HFFc6 (cell line): ENCODE data around the gene NANS. TPM values are rescaled to one million over a fixed set of nuclear protein-coding genes. Genes with fewer than 3 reads are reported as not detected.

Experiments used
- DNase-seq: peaks from one replicate; pipeline ENCODE4 v3.0.0-alpha.2; 2018
- H3K27ac Mint-ChIP-seq: 2 replicates; pipeline ENCODE4 v1.8.0; 2020; ENCODE audit warnings: mild to moderate bottlenecking, mixed read lengths
- H3K27me3 Mint-ChIP-seq: 2 replicates; pipeline ENCODE4 v1.8.0; 2021; ENCODE audit warnings: mild to moderate bottlenecking, moderate library complexity, mixed read lengths; ENCODE audit not compliant: insufficient read depth
- H3K36me3 Mint-ChIP-seq: 2 replicates; pipeline ENCODE4 v1.8.0; 2021; ENCODE audit warnings: low read depth, mixed read lengths
- H3K4me1 Mint-ChIP-seq: 2 replicates; pipeline ENCODE4 v1.8.0; 2020; ENCODE audit warnings: low read depth, mixed read lengths
- H3K4me3 Mint-ChIP-seq: 2 replicates; pipeline ENCODE4 v1.8.0; 2020; ENCODE audit warnings: mild to moderate bottlenecking, moderate library complexity, mixed read lengths
- H3K9me3 Mint-ChIP-seq: 2 replicates; pipeline ENCODE4 v1.8.0; 2020; ENCODE audit warnings: mild to moderate bottlenecking, mixed read lengths
- CTCF ChIP-seq: fragments of 200-600 bp; sonication (generic); IDR thresholded peaks from 2 replicates; pipeline ENCODE4 v1.5.0; 2021; ENCODE audit warnings: antibody characterized with exemption, mild to moderate bottlenecking
- total RNA-seq, 6 experiments: library from RNA; stranded (reverse); fragmentation: NEBNext Ultra II Directional; extraction: Animal tissue kit (Norgen Biotek cat#: 25700); gene quantifications; 2 replicates in 1 of 6; 3 replicates in 5 of 6; pipeline ENCODE4 v1.2.3, GENCODE V29; 2021

Gene NANS
- total RNA-seq, 6 experiments from 2014 or later = 82.4 to 103 (median 101) TPM

GRCh38 chr9:98039607-98040017 lies 16.9 kb upstream of the NANS start:
- no peaks in the 10 kb centered on the region for H3K36me3 Mint-ChIP-seq
- TF ChIP-seq CTCF = no peak
- H3K4me3 Mint-ChIP-seq = peak overlapping the region; percentile 56
- 0 out of 2 replicates have a peak overlapping the region, but pooled peaks have one; percentile 11 for H3K27ac Mint-ChIP-seq
- no peaks in the 10 kb centered on the region for H3K9me3 Mint-ChIP-seq
- DNase-seq = peak; percentile 19
- H3K4me1 Mint-ChIP-seq = peaks cover 48% of the 10 kb centered on the region
- peaks cover 4% of the 10 kb centered on the region for H3K27me3 Mint-ChIP-seq

GRCh38 chr9:98040212-98040611 lies 16.3 kb upstream of the NANS start:
- H3K27me3 Mint-ChIP-seq = peaks cover 4% of the 10 kb centered on the region
- peaks cover 46% of the 10 kb centered on the region for H3K4me1 Mint-ChIP-seq
- no peaks in the 10 kb centered on the region for H3K9me3 Mint-ChIP-seq
- DNase-seq = no peak
- no peak overlapping the region for H3K4me3 Mint-ChIP-seq
- TF ChIP-seq CTCF = no peak
- no peak overlapping the region for H3K27ac Mint-ChIP-seq
- H3K36me3 Mint-ChIP-seq = no peaks in the 10 kb centered on the region

GRCh38 chr9:98043915-98044314 lies 12.6 kb upstream of the NANS start:
- no peaks in the 10 kb centered on the region for H3K36me3 Mint-ChIP-seq
- H3K4me1 Mint-ChIP-seq = peaks cover 22% of the 10 kb centered on the region
- TF ChIP-seq CTCF = no peak
- no peak overlapping the region for H3K27ac Mint-ChIP-seq
- DNase-seq = no peak
- H3K4me3 Mint-ChIP-seq = no peak overlapping the region
- no peaks in the 10 kb centered on the region for H3K9me3 Mint-ChIP-seq
- H3K27me3 Mint-ChIP-seq = no peaks in the 10 kb centered on the region; the same call in 1 of the 2 replicates

GRCh38 chr9:98045234-98046179 lies 11.0 kb upstream of the NANS start:
- Mint-ChIP-seq H3K9me3 (no peaks in the 10 kb centered on the region), H3K4me1 (peaks cover 7% of the 10 kb centered on the region), H3K27ac (no peak overlapping the region), H3K27me3 (no peaks in the 10 kb centered on the region), H3K4me3 (no peak overlapping the region; the same call in 1 of the 2 replicates), H3K36me3 (no peaks in the 10 kb centered on the region)
- peak; percentile 13; the same call in 1 of the 2 replicates for TF ChIP-seq CTCF
- DNase-seq = no peak

- Mint-ChIP-seq H3K4me1 (peaks cover 7% of the 10 kb centered on the region), H3K4me3 (no peak overlapping the region)
Measured at GRCh38 chr9:98046180-98046543, 10.4 kb upstream of the NANS start.

More at GRCh38 chr9:98046180-98046543, 10.4 kb upstream of the NANS start:
- Mint-ChIP-seq H3K27ac (no peak overlapping the region), H3K27me3 (no peaks in the 10 kb centered on the region), H3K36me3 (no peaks in the 10 kb centered on the region), H3K9me3 (no peaks in the 10 kb centered on the region)
- no peak for DNase-seq
- TF ChIP-seq CTCF = no peak
